SU-DHL-6 (cell line): ENCODE results near the gene ATCAY.

Experiments
- H2AFZ ChIP-seq: fragments of 200-600 bp; sonication (generic); 2 replicates; pipeline ENCODE4 v1.6.1; 2014; ENCODE audit warnings: low read depth, mild to moderate bottlenecking, moderate library complexity, mixed read lengths, antibody characterized with exemption, low read length; ENCODE audit not compliant: severe bottlenecking
- H3F3A ChIP-seq: fragments of 200-600 bp; shearing (Covaris generic); 2 replicates; pipeline ENCODE4 v1.6.0; 2016; ENCODE audit warnings: antibody characterized with exemption, mild to moderate bottlenecking; ENCODE audit not compliant: insufficient read depth
- H3K27ac ChIP-seq: fragments of 200-600 bp; sonication (generic); 2 replicates; pipeline ENCODE4 v1.5.1; 2016; ENCODE audit warnings: low read depth, mild to moderate bottlenecking, low read length, moderate library complexity, mixed read lengths
- H3K27me3 ChIP-seq: fragments of 200-600 bp; sonication (generic), shearing (Covaris generic); 2 replicates; pipeline ENCODE4 v1.6.0; 2014; ENCODE audit warnings: mild to moderate bottlenecking, low read length
- H3K36me3 ChIP-seq: fragments of 200-600 bp; sonication (generic); 2 replicates; pipeline ENCODE4 v1.6.1; 2014; ENCODE audit warnings: mild to moderate bottlenecking, low read length, mixed read lengths
- H3K4me2 ChIP-seq: fragments of 300-600, 200-600 bp; shearing (Covaris generic), sonication (generic); 2 replicates; pipeline ENCODE4 v1.6.0; 2014; ENCODE audit warnings: low read length, low read depth, mild to moderate bottlenecking; ENCODE audit not compliant: poor library complexity, severe bottlenecking
- H3K4me3 ChIP-seq: fragments of 200-600 bp; sonication (generic); 2 replicates; pipeline ENCODE4 v1.5.1; 2014; ENCODE audit warnings: antibody characterized with exemption, low read length, mild to moderate bottlenecking, mixed read lengths; ENCODE audit not compliant: insufficient read depth, poor library complexity, severe bottlenecking
- H3K79me2 ChIP-seq: fragments of 200-600 bp; sonication (generic); 2 replicates; pipeline ENCODE4 v1.6.1; 2014; ENCODE audit warnings: mild to moderate bottlenecking, low read length, moderate library complexity; ENCODE audit not compliant: insufficient read depth
- H3K9ac ChIP-seq: fragments of 200-600 bp; sonication (generic); 2 replicates; pipeline ENCODE4 v1.7.0; 2014; ENCODE audit warnings: mild to moderate bottlenecking, low read length
- H3K9me2 ChIP-seq: fragments of 200-600 bp; sonication (generic); replicated peaks from 2 replicates; pipeline ENCODE4 v1.6.1; 2014; ENCODE audit warnings: low read length; ENCODE audit not compliant: insufficient read depth
- H3K9me3 ChIP-seq: fragments of 200-600 bp; sonication (generic); 2 replicates; pipeline ENCODE4 v1.6.1; 2014; ENCODE audit warnings: low read length, mixed read lengths; ENCODE audit not compliant: insufficient read depth
- H4K20me1 ChIP-seq: fragments of 200-600 bp; sonication (generic); 2 replicates; pipeline ENCODE4 v1.6.1; 2014; ENCODE audit warnings: low read depth, mild to moderate bottlenecking, antibody characterized with exemption, low read length, moderate library complexity, mixed read lengths
- EZH2phosphoT487 ChIP-seq: fragments of 200-600 bp; sonication (generic), shearing (Covaris generic); conservative IDR thresholded peaks from 2 replicates; pipeline ENCODE4 v1.6.1; 2018; ENCODE audit warnings: mild to moderate bottlenecking, antibody characterized with exemption, low read length, moderate library complexity, mixed read lengths
- TF ChIP-seq, protein P1 (sequence below): fragments of 200-600 bp; sonication (generic); IDR thresholded peaks from one replicate; pipeline ENCODE4 v1.5.1; 2017; ENCODE audit warnings: antibody characterized with exemption, mild to moderate bottlenecking, low read length, moderate library complexity; ENCODE audit not compliant: insufficient read depth, poor library complexity, severe bottlenecking

Gene ATCAY

DNA sequence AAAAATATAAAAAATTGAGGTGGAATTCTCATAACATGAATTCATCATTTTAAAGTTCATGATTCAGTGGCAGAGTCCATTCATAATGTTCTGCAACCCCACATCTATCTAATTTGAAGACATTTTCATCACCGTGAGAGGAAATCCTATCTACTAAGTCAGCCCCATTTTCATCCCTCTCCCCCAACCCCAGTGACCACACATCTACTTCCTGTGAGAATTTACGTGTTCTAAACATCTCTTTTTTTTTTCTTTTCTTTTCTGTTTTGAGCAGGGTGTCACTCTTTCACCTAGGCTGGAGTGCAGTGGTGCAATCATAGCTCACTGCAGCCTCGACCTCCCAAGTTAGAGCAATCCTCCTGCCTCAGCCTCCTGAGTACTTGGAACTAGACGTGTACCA lies 17.5 kb downstream of the ATCAY start:
- Histone ChIP-seq H3K79me2 (no peaks in the 10 kb centered on the region), H2AFZ (no peak overlapping the region), H3K9me3 (no peaks in the 10 kb centered on the region), H3K4me2 (no peak overlapping the region), H3F3A (no peaks in the 10 kb centered on the region), H4K20me1 (no peaks in the 10 kb centered on the region), H3K4me3 (no peak overlapping the region), H3K27ac (no peak overlapping the region), H3K27me3 (no peaks in the 10 kb centered on the region), H3K9me2 (no peaks in the 10 kb centered on the region), H3K36me3 (no peaks in the 10 kb centered on the region), H3K9ac (no peak overlapping the region)
- no peak for TF ChIP-seq EZH2phosphoT487
- TF ChIP-seq, protein P1, sequence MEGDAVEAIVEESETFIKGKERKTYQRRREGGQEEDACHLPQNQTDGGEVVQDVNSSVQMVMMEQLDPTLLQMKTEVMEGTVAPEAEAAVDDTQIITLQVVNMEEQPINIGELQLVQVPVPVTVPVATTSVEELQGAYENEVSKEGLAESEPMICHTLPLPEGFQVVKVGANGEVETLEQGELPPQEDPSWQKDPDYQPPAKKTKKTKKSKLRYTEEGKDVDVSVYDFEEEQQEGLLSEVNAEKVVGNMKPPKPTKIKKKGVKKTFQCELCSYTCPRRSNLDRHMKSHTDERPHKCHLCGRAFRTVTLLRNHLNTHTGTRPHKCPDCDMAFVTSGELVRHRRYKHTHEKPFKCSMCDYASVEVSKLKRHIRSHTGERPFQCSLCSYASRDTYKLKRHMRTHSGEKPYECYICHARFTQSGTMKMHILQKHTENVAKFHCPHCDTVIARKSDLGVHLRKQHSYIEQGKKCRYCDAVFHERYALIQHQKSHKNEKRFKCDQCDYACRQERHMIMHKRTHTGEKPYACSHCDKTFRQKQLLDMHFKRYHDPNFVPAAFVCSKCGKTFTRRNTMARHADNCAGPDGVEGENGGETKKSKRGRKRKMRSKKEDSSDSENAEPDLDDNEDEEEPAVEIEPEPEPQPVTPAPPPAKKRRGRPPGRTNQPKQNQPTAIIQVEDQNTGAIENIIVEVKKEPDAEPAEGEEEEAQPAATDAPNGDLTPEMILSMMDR: no peak

DNA sequence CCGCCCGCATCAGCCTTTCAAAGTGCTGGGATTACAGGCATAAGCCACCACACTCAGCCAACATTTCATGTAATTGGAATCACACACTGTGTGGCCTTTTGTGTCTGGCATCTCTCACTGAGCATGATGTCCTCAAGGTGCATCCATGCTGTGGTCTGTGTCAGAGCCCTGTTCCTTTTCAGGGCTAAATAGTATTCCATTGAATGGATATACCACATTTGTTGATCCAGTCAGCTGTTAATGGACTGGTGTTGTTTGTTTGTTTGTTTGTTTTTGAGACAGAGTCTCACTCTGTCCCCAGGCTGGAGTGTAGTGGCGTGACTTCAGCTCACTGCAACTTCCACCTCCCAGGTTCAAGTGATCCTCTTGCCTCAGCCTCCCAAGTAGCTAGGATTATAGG lies 17.9 kb downstream of the ATCAY start:
- H3K9ac ChIP-seq: no peak overlapping the region
- TF ChIP-seq, protein P1: no peak
- TF ChIP-seq EZH2phosphoT487: no peak
- H3K27me3 ChIP-seq: no peaks in the 10 kb centered on the region

DNA sequence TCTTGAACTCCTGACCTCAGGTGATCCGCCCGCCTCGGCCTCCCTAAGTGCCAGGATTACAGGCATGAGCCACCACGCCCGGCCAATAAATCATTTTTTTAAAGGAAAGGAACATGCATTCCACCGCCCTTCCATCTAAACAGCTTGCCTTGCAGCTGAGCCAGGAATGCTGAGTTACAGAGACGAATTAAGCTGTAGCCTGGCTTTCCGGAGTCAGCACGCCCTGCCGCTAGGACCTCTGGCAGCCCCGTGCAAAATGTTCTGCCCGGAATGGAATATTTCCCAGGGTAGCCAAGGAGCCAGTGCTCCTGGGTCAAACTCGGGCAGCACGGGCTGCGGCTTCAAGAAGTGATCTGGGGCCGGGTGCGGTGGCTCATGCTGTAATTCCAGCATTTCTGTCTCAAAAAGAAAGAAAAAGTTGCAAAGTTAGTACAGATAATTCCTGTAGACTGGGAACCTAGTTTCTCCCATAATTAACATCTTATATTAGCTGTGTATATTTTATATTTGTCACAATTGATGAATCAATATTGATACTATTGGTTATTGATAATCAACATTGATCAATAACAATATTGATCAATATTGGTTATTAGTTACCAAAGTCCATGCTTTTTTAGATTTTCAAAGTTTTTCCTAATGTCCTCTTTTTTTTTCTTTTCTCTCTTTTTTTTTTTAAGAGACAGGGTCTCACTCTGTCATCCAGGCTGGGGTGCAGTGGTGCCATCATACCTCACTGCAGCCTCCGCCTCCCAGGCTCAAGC lies 19.2 kb downstream of the ATCAY start:
- TF ChIP-seq, protein P1: no peak
- TF ChIP-seq EZH2phosphoT487: no peak
- H3K9me2 ChIP-seq: no peaks in the 10 kb centered on the region
- no peaks in the 10 kb centered on the region for H3K36me3 ChIP-seq
- H2AFZ ChIP-seq: no peak overlapping the region
- no peak overlapping the region for H3K4me3 ChIP-seq
- H3K4me2 ChIP-seq: no peak overlapping the region
- no peaks in the 10 kb centered on the region for H3F3A ChIP-seq
- H4K20me1 ChIP-seq: no peaks in the 10 kb centered on the region
- no peak overlapping the region for H3K9ac ChIP-seq
- no peaks in the 10 kb centered on the region for H3K79me2 ChIP-seq
- no peak overlapping the region for H3K27ac ChIP-seq
- no peaks in the 10 kb centered on the region for H3K9me3 ChIP-seq
- no peaks in the 10 kb centered on the region for H3K27me3 ChIP-seq

More for the DNA sequence above, 17.9 kb downstream of the ATCAY start:
- Histone ChIP-seq H3K36me3 (no peaks in the 10 kb centered on the region), H3K4me3 (no peak overlapping the region), H3K9me3 (no peaks in the 10 kb centered on the region), H3K27ac (no peak overlapping the region), H2AFZ (no peak overlapping the region), H3F3A (no peaks in the 10 kb centered on the region), H3K4me2 (no peak overlapping the region), H4K20me1 (no peaks in the 10 kb centered on the region), H3K79me2 (no peaks in the 10 kb centered on the region), H3K9me2 (no peaks in the 10 kb centered on the region)
